Right lobe of liver (tissue), 6 donors: Measurements from ENCODE around the gene CAMK4. TPM values are rescaled to one million over a fixed set of nuclear protein-coding genes. Genes with fewer than 3 reads are reported as not detected.

Experiments
- ATAC-seq, 4 donors: fragments of 200-7000 bp; cut with Tn5 transposase; one replicate each; pipeline ENCODE4 v1.9.1; 2020; ENCODE audit warnings: mild to moderate bottlenecking in 4 of 4, moderate library complexity in 4 of 4
- DNase-seq, 3 donors: peaks; one replicate each; pipeline ENCODE4 v3.0.0-alpha.2; 2020
- H3K27ac ChIP-seq, 3 donors: fragments of 200-600 bp; one replicate each; pipeline ENCODE4 v1.8.0; 2022
- H3K27me3 ChIP-seq, 2 donors: fragments of 200-600 bp; one replicate each; pipeline ENCODE4 v1.8.0; 2022
- H3K36me3 ChIP-seq, 4 donors: fragments of 200-600 bp; sonication (generic) in 1 of 4; one replicate each; pipeline versions ENCODE4 v1.5.1 to v1.8.0; 2017 to 2022; ENCODE audit warnings: control low read depth in 1 of 4
- H3K4me1 ChIP-seq, 4 donors: fragments of 200-600 bp; sonication (generic) in 1 of 4; one replicate each; pipeline versions ENCODE4 v1.5.1 to v1.8.0; 2017 to 2022; ENCODE audit warnings: control low read depth in 1 of 4
- H3K4me3 ChIP-seq, 3 donors: fragments of 200-600 bp; one replicate each; pipeline ENCODE4 v1.8.0; 2022
- H3K9me3 ChIP-seq, 4 donors: fragments of 200-600 bp; sonication (generic) in 1 of 4; one replicate each; pipeline versions ENCODE4 v1.5.1 to v1.8.0; 2017 to 2022; ENCODE audit warnings: control low read depth in 1 of 4
- POLR2A ChIP-seq: fragments of 450-650 bp; IDR thresholded peaks from one replicate; pipeline ENCODE4 v1.6.1; 2017; ENCODE audit warnings: antibody characterized with exemption, mild to moderate bottlenecking
- WGBS: methylation state at CpG from one replicate; pipeline ENCODE4 v1.1.6; 2018; ENCODE audit warnings: low coverage, low lambda C conversion rate; ENCODE audit not compliant: insufficient coverage; ENCODE audit errors: missing lambda C conversion rate; 5-methylcytosine and 5-hydroxymethylcytosine counted together
- intact Hi-C, 2 donors: fragments of 100-400 bp; cut with DNase I; formaldehyde crosslinking; loops; one replicate each; pipeline versions ENCODE4 v1.11.2 to v1.14.1; 2022
- total RNA-seq, 6 experiments: library from RNA; depleted of rRNA in 2 of 6; stranded (reverse); fragments of >200 nt in 2 of 6; fragmentation: NEBNext Ultra II Directional in 3 of 6; extraction: Animal tissue kit (Norgen Biotek cat#: 25700) in 3 of 6; gene quantifications; one replicate each; pipeline versions ENCODE4 v1.1.0 to v1.2.4, GENCODE V29; 2016 to 2023
- TF ChIP-seq, protein P1 (sequence below), 4 donors: fragments of 200-600 bp in 3 of 4; fragments of 450-650 bp in 1 of 4; IDR thresholded peaks; one replicate each; pipeline versions ENCODE4 v1.5.1 to v1.8.0; 2016 to 2022; ENCODE audit warnings: antibody characterized with exemption in 4 of 4, mild to moderate bottlenecking in 2 of 4
- donor health status: DM: no; HTN: yes; CAD: no.
- donor health status: DM: no; HTN: no; CAD: no.
- donor health status: DM: no; HTN: no; CAD: no.
- donor health status: DM: no; HTN: yes; CAD: no.
- donor health status: DM: no; HTN: yes; CAD: no.

CAMK4 gene
- total RNA-seq, 6 experiments from 2014 or later, result 0.81 to 4.3 (median 1.3) TPM

DNA sequence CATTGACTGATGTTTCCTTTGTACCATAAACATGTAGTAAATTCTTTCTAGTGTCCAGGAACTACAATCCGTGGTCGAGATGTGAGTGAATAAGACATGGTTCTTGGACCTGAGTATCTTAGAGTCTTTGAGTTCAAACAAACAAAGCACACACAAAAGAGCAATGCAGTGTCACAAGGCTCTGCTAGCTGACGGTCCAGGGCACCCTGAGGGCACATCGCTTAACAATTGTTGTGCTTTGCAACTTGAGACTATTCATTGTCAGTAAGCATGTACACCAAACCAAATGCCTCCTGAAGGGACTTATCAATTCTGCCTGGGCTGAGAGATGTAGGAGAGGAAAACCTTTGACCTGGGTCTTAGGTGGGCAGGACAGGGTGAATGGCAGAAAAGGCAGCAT is 84.8 kb downstream of the CAMK4 start:
- Histone ChIP-seq H3K9me3 (no peaks in the 10 kb centered on the region), H3K27me3 (no peaks in the 10 kb centered on the region), H3K4me1 (no peaks in the 10 kb centered on the region), H3K27ac (no peak overlapping the region), H3K36me3 (no peaks in the 10 kb centered on the region), H3K4me3 (no peak overlapping the region)
- WGBS, result 55% methylated on average over 4 of the region's 4 CpGs
- ATAC-seq (no peak), DNase-seq (no peak)
- intact Hi-C loops, result no loop called here
- no peak for TF ChIP-seq POLR2A
- TF ChIP-seq, protein P1, sequence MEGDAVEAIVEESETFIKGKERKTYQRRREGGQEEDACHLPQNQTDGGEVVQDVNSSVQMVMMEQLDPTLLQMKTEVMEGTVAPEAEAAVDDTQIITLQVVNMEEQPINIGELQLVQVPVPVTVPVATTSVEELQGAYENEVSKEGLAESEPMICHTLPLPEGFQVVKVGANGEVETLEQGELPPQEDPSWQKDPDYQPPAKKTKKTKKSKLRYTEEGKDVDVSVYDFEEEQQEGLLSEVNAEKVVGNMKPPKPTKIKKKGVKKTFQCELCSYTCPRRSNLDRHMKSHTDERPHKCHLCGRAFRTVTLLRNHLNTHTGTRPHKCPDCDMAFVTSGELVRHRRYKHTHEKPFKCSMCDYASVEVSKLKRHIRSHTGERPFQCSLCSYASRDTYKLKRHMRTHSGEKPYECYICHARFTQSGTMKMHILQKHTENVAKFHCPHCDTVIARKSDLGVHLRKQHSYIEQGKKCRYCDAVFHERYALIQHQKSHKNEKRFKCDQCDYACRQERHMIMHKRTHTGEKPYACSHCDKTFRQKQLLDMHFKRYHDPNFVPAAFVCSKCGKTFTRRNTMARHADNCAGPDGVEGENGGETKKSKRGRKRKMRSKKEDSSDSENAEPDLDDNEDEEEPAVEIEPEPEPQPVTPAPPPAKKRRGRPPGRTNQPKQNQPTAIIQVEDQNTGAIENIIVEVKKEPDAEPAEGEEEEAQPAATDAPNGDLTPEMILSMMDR (IDR thresholded peaks at IDR 0.05), result no peak

DNA sequence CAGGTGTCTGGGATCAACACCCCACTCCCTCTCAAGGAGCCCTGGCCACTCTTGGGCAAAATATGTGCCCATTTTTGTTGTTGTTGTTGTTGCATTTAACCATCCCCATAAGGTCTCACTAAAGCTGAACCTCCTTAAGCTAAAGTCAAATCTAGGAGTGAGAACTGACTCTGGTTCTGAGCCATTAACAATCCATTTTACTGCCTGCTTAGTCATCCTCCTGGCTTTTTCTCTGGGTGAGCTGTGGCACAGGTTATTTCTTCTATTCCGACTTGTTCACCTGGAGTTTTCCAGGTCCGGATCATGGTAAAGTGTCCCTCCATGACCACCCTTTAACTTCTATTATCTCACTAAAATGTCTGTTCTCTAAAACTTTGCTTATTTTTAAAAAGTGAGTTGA is 85.2 kb downstream of the CAMK4 start:
- intact Hi-C loops, result no loop called here

DNA sequence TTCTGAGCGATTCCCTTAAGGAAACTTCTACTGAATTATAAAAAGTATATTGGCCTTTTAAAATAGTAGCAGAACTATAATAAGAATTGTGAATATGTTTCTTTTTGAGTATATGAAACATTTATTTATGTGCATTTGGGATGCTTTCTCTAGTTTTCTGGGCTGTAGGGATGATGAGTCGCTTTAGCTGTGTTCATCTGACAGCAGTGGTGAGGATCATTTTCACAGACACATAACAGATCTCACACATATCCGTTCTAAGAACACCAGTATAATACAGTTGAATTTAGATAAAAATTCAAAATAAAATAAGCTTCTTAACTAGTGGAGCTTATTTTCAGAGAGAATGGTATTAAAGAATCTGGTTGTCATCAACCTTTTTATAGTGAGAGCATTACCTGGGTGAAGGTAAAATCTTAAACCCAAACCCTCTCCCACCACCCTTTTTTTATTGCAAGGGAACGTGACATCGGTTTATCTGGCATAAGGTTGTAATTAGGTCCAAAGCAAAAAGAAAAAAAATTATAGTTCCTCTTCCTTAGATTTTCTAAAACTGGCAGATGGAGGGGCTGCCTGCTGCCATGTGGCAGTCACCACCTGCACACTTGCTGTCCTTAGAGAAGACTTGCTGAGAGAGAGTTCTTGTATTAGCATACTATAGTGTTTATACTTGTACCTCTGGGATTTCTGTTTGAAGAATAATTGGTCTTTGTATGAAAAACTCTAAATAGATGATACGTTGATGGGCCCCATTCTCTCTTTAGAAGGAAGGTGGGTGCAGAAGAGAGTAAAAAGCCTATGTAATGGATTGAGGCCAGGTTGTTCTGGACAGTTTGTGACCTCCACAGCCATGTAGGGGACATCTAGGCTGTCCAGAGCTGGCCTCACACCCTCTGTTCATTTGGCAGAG is 86.8 kb downstream of the CAMK4 start:
- ATAC-seq, result no peak
- intact Hi-C loops, result no loop called here
- WGBS, result 54% methylated on average over 6 of the region's 6 CpGs

More for the DNA sequence above, 85.2 kb downstream of the CAMK4 start:
- no peaks in the 10 kb centered on the region for H3K36me3 ChIP-seq
- H3K4me3 ChIP-seq, result no peak overlapping the region
- DNase-seq, result no peak
- WGBS, result 90% methylated on average over 2 of the region's 2 CpGs
- H3K27ac ChIP-seq, result no peak overlapping the region
- no peak for ATAC-seq
- TF ChIP-seq POLR2A, result no peak
- TF ChIP-seq, protein P1 (IDR thresholded peaks at IDR 0.05), result no peak
- no peaks in the 10 kb centered on the region for H3K4me1 ChIP-seq
- no peaks in the 10 kb centered on the region for H3K27me3 ChIP-seq
- no peaks in the 10 kb centered on the region for H3K9me3 ChIP-seq

DNA sequence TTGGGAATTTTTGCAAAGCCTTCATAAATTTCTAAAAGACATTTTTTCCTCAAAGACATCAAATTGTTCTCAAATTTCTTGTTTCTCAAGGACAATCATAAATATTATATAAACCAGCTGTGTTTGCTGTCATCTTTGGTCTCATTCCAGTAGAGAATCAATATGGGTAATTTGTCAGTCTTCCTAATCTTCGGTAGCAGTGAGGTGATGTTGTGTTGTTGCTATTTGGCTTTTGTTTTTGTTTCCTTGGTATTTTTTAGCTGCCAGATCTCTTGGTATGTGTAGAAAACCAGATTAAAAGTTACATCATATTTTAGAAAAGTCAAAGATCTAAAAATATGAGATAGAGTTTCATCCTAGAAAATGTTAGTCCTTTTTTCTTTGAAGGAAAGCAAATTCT is 87.5 kb downstream of the CAMK4 start:
- intact Hi-C loops, result no loop called here
- Histone ChIP-seq H3K9me3 (no peaks in the 10 kb centered on the region), H3K4me3 (no peak overlapping the region), H3K36me3 (no peaks in the 10 kb centered on the region), H3K27me3 (no peaks in the 10 kb centered on the region), H3K27ac (no peak overlapping the region), H3K4me1 (no peaks in the 10 kb centered on the region)
- no peak for ATAC-seq
- 12% methylated on average over 1 of the region's 1 CpG for WGBS
- TF ChIP-seq, protein P1 (IDR thresholded peaks at IDR 0.05), result no peak
- TF ChIP-seq POLR2A, result no peak
- no peak for DNase-seq

More for the DNA sequence above, 86.8 kb downstream of the CAMK4 start:
- no peak overlapping the region for H3K4me3 ChIP-seq
- no peaks in the 10 kb centered on the region for H3K4me1 ChIP-seq
- DNase-seq, result no peak
- no peaks in the 10 kb centered on the region for H3K9me3 ChIP-seq
- no peaks in the 10 kb centered on the region for H3K27me3 ChIP-seq
- H3K36me3 ChIP-seq, result no peaks in the 10 kb centered on the region
- TF ChIP-seq POLR2A, result no peak
- TF ChIP-seq, protein P1 (IDR thresholded peaks at IDR 0.05), result no peak
- no peak overlapping the region for H3K27ac ChIP-seq
